Smooth muscle cell (in vitro differentiated cells): ENCODE results near the gene SCN9A. TPM values are rescaled to one million over a fixed set of nuclear protein-coding genes. Genes with fewer than 3 reads are reported as not detected.
A peak's percentile ranks its signal among the peaks of the same experiment; 100 is the strongest.

ENCODE experiments used
- DNase-seq: peaks from one replicate; lab custom pipeline; 2025; ENCODE audit not compliant: unreplicated experiment; lab: John Stamatoyannopoulos, UW
- H2AFZ ChIP-seq: fragments of 200-600 bp; sonication (generic); 2 replicates; pipeline ENCODE4 v1.6.0; 2016; ENCODE audit warnings: antibody characterized with exemption, low read depth, mild to moderate bottlenecking
- H3F3A ChIP-seq: fragments of 200-600 bp; sonication (generic); 2 replicates; pipeline ENCODE4 v1.6.0; 2017; ENCODE audit warnings: antibody characterized with exemption, low read depth
- H3K27ac ChIP-seq: fragments of 200-600 bp; sonication (generic); 2 replicates; pipeline ENCODE4 v1.5.1; 2016; ENCODE audit warnings: low read depth, mild to moderate bottlenecking
- H3K27me3 ChIP-seq: fragments of 200-600 bp; sonication (generic); 2 replicates; pipeline ENCODE4 v1.6.1; 2016; ENCODE audit warnings: low read depth, mild to moderate bottlenecking
- H3K36me3 ChIP-seq: fragments of 200-600 bp; sonication (generic); 2 replicates; pipeline ENCODE4 v1.5.1; 2016; ENCODE audit warnings: low read depth
- H3K4me1 ChIP-seq: fragments of 200-600 bp; sonication (generic); 2 replicates; pipeline ENCODE4 v1.5.1; 2016; ENCODE audit warnings: low read depth
- H3K4me2 ChIP-seq: fragments of 200-600 bp; sonication (generic); 2 replicates; pipeline ENCODE4 v1.6.0; 2016; ENCODE audit warnings: mild to moderate bottlenecking
- H3K4me3 ChIP-seq: fragments of 200-600 bp; sonication (generic); 2 replicates; pipeline ENCODE4 v1.5.1; 2016; ENCODE audit warnings: mild to moderate bottlenecking
- H3K79me2 ChIP-seq: fragments of 200-600 bp; sonication (generic); 2 replicates; pipeline ENCODE4 v1.6.0; 2016; ENCODE audit warnings: low read depth, mild to moderate bottlenecking
- H3K9ac ChIP-seq: fragments of 200-600 bp; sonication (generic); 2 replicates; pipeline ENCODE4 v1.6.0; 2016; ENCODE audit warnings: low read depth
- H3K9me3 ChIP-seq: fragments of 200-600 bp; sonication (generic); replicated peaks from 2 replicates; pipeline ENCODE4 v1.5.1; 2016; ENCODE audit warnings: low read depth
- H4K20me1 ChIP-seq: fragments of 200-600 bp; sonication (generic); 2 replicates; pipeline ENCODE4 v1.6.0; 2016; ENCODE audit warnings: low read depth
- CTCF ChIP-seq: fragments of 200-600 bp; sonication (generic); IDR thresholded peaks from 2 replicates; pipeline ENCODE4 v1.5.1; 2017; ENCODE audit warnings: borderline replicate concordance, mild to moderate bottlenecking, antibody characterized with exemption; ENCODE audit not compliant: insufficient read depth, poor library complexity, severe bottlenecking
- WGBS: methylation state at CpG from one replicate; pipeline ENCODE4 v1.1.7; 2016; ENCODE audit warnings: low lambda C conversion rate; 5-methylcytosine and 5-hydroxymethylcytosine counted together
- polyA plus RNA-seq: library from polyadenylated mRNA; unstranded; fragments of >200 nt; fragmentation: Nextera tagmentation; extraction: Ambion mirVana; gene quantifications from 2 replicates; pipeline ENCODE4 v1.2.1, GENCODE V29; 2016
- total RNA-seq: library from RNA; depleted of rRNA; stranded (reverse); fragments of >200 nt; gene quantifications from 2 replicates; pipeline ENCODE4 v1.2.3, GENCODE V29; 2014

The SCN9A gene
- total and polyA plus RNA-seq, 2 experiments from 2014 or later = 0.49 TPM; not detected in 1

- TF ChIP-seq CTCF = no peak
These were observed 194.0 kb downstream of the SCN9A start for GRCh38 chr2:166181813-166182154.

GRCh38 chr2:166180951-166181812 lies 194.6 kb downstream of the SCN9A start:
- DNase-seq = no peak
- no peaks in the 10 kb centered on the region for H4K20me1 ChIP-seq
- H3F3A ChIP-seq = no peaks in the 10 kb centered on the region
- no peaks in the 10 kb centered on the region for H3K4me1 ChIP-seq
- H3K9ac ChIP-seq = no peak overlapping the region
- no peaks in the 10 kb centered on the region for H3K9me3 ChIP-seq
- TF ChIP-seq CTCF = peak; percentile 55
- H3K4me2 ChIP-seq = no peak overlapping the region
- H2AFZ ChIP-seq = no peak overlapping the region
- no peaks in the 10 kb centered on the region for H3K79me2 ChIP-seq
- peaks cover 6% of the 10 kb centered on the region for H3K27me3 ChIP-seq
- no peaks in the 10 kb centered on the region for H3K36me3 ChIP-seq
- 58% methylated on average over 24 of the region's 24 CpGs for WGBS
- no peak overlapping the region for H3K27ac ChIP-seq
- no peak overlapping the region for H3K4me3 ChIP-seq

More at GRCh38 chr2:166181813-166182154, 194.0 kb downstream of the SCN9A start:
- WGBS = 41% methylated on average over 3 of the region's 3 CpGs
- Histone ChIP-seq H3K4me3 (no peak overlapping the region), H3K27ac (no peak overlapping the region), H3K4me2 (no peak overlapping the region), H3K9me3 (no peaks in the 10 kb centered on the region), H3K79me2 (no peaks in the 10 kb centered on the region), H3K9ac (no peak overlapping the region), H3K27me3 (peaks cover 6% of the 10 kb centered on the region), H3K4me1 (no peaks in the 10 kb centered on the region), H3K36me3 (no peaks in the 10 kb centered on the region), H3F3A (no peaks in the 10 kb centered on the region), H2AFZ (no peak overlapping the region), H4K20me1 (no peaks in the 10 kb centered on the region)
- no peak for DNase-seq

GRCh38 chr2:166179201-166179600 lies 196.5 kb downstream of the SCN9A start:
- WGBS = 75% methylated on average over 3 of the region's 3 CpGs
- TF ChIP-seq CTCF = peak; percentile 26
- no peaks in the 10 kb centered on the region for H3K36me3 ChIP-seq
- no peak for DNase-seq
- no peaks in the 10 kb centered on the region for H3K79me2 ChIP-seq
- H2AFZ ChIP-seq = no peak overlapping the region
- no peaks in the 10 kb centered on the region for H3F3A ChIP-seq
- no peaks in the 10 kb centered on the region for H4K20me1 ChIP-seq
- H3K9me3 ChIP-seq = no peaks in the 10 kb centered on the region
- H3K4me2 ChIP-seq = no peak overlapping the region
- H3K4me1 ChIP-seq = no peaks in the 10 kb centered on the region
- peaks cover 6% of the 10 kb centered on the region for H3K27me3 ChIP-seq
- H3K4me3 ChIP-seq = no peak overlapping the region
- no peak overlapping the region for H3K9ac ChIP-seq
- H3K27ac ChIP-seq = no peak overlapping the region

- TF ChIP-seq CTCF = no peak
- H3K79me2 ChIP-seq = no peaks in the 10 kb centered on the region
- no peak overlapping the region for H3K27ac ChIP-seq
- no peak overlapping the region for H3K4me2 ChIP-seq
- WGBS = 95% methylated on average over 2 of the region's 2 CpGs
- no peak overlapping the region for H2AFZ ChIP-seq
- peaks cover 6% of the 10 kb centered on the region for H3K27me3 ChIP-seq
- no peaks in the 10 kb centered on the region for H3K4me1 ChIP-seq
- no peak for DNase-seq
- no peaks in the 10 kb centered on the region for H3F3A ChIP-seq
- no peaks in the 10 kb centered on the region for H4K20me1 ChIP-seq
- no peak overlapping the region for H3K9ac ChIP-seq
- H3K36me3 ChIP-seq = no peaks in the 10 kb centered on the region
- H3K4me3 ChIP-seq = no peak overlapping the region
- no peaks in the 10 kb centered on the region for H3K9me3 ChIP-seq
These were observed 202.5 kb downstream of the SCN9A start for GRCh38 chr2:166173263-166173662.
